Measurements from ENCODE around the gene CMTR1.

CMTR1 gene

GRCh38 chr6:37511201-37511600, 78.2 kb downstream of the CMTR1 start:
- H3K27ac ChIP-seq (ENCODE audit: low read length): no peak overlapping the region
- H3K4me3 ChIP-seq (ENCODE audit: low read length): no peak overlapping the region
- H3K4me1 ChIP-seq (ENCODE audit: insufficient read depth, low read length): peaks cover 42% of the 10 kb centered on the region
- H3K9ac ChIP-seq (ENCODE audit: low read depth, low read length): no peak overlapping the region
- peaks cover 51% of the 10 kb centered on the region for H3K27me3 ChIP-seq (ENCODE audit: insufficient read depth, low read length)
- no peaks in the 10 kb centered on the region for H3K9me3 ChIP-seq (ENCODE audit: insufficient read depth, low read depth, low read length)
- H3K36me3 ChIP-seq (ENCODE audit: insufficient read depth, low read depth, low read length): no peaks in the 10 kb centered on the region

GRCh38 chr6:37511910-37512399, 78.9 kb downstream of the CMTR1 start:
- Histone ChIP-seq H3K4me3 (ENCODE audit: low read length) (peak overlapping the region; percentile 55; the same call in 1 of the 2 replicates), H3K27ac (ENCODE audit: low read length) (no peak overlapping the region), H3K27me3 (ENCODE audit: insufficient read depth, low read length) (peaks cover 51% of the 10 kb centered on the region), H3K36me3 (ENCODE audit: insufficient read depth, low read depth, low read length) (no peaks in the 10 kb centered on the region), H3K9me3 (ENCODE audit: insufficient read depth, low read depth, low read length) (no peaks in the 10 kb centered on the region), H3K9ac (ENCODE audit: low read depth, low read length) (peak overlapping the region; percentile 16; the same call in 1 of the 2 replicates), H3K4me1 (ENCODE audit: insufficient read depth, low read length) (peaks cover 48% of the 10 kb centered on the region)

GRCh38 chr6:37512400-37513011, 79.5 kb downstream of the CMTR1 start:
- peak overlapping the region; percentile 30; the same call in 1 of the 2 replicates for H3K9ac ChIP-seq (ENCODE audit: low read depth, low read length)
- no peak overlapping the region for H3K27ac ChIP-seq (ENCODE audit: low read length)
- peaks cover 51% of the 10 kb centered on the region for H3K4me1 ChIP-seq (ENCODE audit: insufficient read depth, low read length)
- no peaks in the 10 kb centered on the region for H3K9me3 ChIP-seq (ENCODE audit: insufficient read depth, low read depth, low read length)
- H3K27me3 ChIP-seq (ENCODE audit: insufficient read depth, low read length): peaks cover 51% of the 10 kb centered on the region
- H3K36me3 ChIP-seq (ENCODE audit: insufficient read depth, low read depth, low read length): no peaks in the 10 kb centered on the region
- H3K4me3 ChIP-seq (ENCODE audit: low read length): peak overlapping the region; percentile 55; the same call in 1 of the 2 replicates

- H3K27me3 ChIP-seq (ENCODE audit: insufficient read depth, low read length): peaks cover 51% of the 10 kb centered on the region
- peak overlapping the region; percentile 55 for H3K4me3 ChIP-seq (ENCODE audit: low read length)
- H3K4me1 ChIP-seq (ENCODE audit: insufficient read depth, low read length): peaks cover 49% of the 10 kb centered on the region
- no peaks in the 10 kb centered on the region for H3K9me3 ChIP-seq (ENCODE audit: insufficient read depth, low read depth, low read length)
- no peak overlapping the region for H3K27ac ChIP-seq (ENCODE audit: low read length)
- peak overlapping the region; percentile 30; the same call in 1 of the 2 replicates for H3K9ac ChIP-seq (ENCODE audit: low read depth, low read length)
- no peaks in the 10 kb centered on the region for H3K36me3 ChIP-seq (ENCODE audit: insufficient read depth, low read depth, low read length)
Measured at GRCh38 chr6:37513155-37513554, 80.1 kb downstream of the CMTR1 start.

GRCh38 chr6:37513576-37513975, 80.6 kb downstream of the CMTR1 start:
- no peak overlapping the region for H3K27ac ChIP-seq (ENCODE audit: low read length)
- peaks cover 47% of the 10 kb centered on the region for H3K4me1 ChIP-seq (ENCODE audit: insufficient read depth, low read length)
- H3K9me3 ChIP-seq (ENCODE audit: insufficient read depth, low read depth, low read length): no peaks in the 10 kb centered on the region
- H3K36me3 ChIP-seq (ENCODE audit: insufficient read depth, low read depth, low read length): no peaks in the 10 kb centered on the region
- H3K27me3 ChIP-seq (ENCODE audit: insufficient read depth, low read length): peaks cover 51% of the 10 kb centered on the region
- peak overlapping the region; percentile 55 for H3K4me3 ChIP-seq (ENCODE audit: low read length)
- peak overlapping the region; percentile 30; the same call in 1 of the 2 replicates for H3K9ac ChIP-seq (ENCODE audit: low read depth, low read length)

- no peaks in the 10 kb centered on the region for H3K9me3 ChIP-seq (ENCODE audit: insufficient read depth, low read depth, low read length)
- no peak overlapping the region for H3K27ac ChIP-seq (ENCODE audit: low read length)
- peaks cover 51% of the 10 kb centered on the region for H3K27me3 ChIP-seq (ENCODE audit: insufficient read depth, low read length)
- H3K4me1 ChIP-seq (ENCODE audit: insufficient read depth, low read length): peaks cover 47% of the 10 kb centered on the region
- H3K9ac ChIP-seq (ENCODE audit: low read depth, low read length): no peak overlapping the region
- no peaks in the 10 kb centered on the region for H3K36me3 ChIP-seq (ENCODE audit: insufficient read depth, low read depth, low read length)
- no peak overlapping the region for H3K4me3 ChIP-seq (ENCODE audit: low read length)
Measured at GRCh38 chr6:37514321-37514771, 81.3 kb downstream of the CMTR1 start.

- H3K27ac ChIP-seq (ENCODE audit: low read length): no peak overlapping the region
- no peak overlapping the region for H3K4me3 ChIP-seq (ENCODE audit: low read length)
- no peaks in the 10 kb centered on the region for H3K36me3 ChIP-seq (ENCODE audit: insufficient read depth, low read depth, low read length)
- H3K4me1 ChIP-seq (ENCODE audit: insufficient read depth, low read length): peaks cover 47% of the 10 kb centered on the region
- H3K27me3 ChIP-seq (ENCODE audit: insufficient read depth, low read length): peaks cover 51% of the 10 kb centered on the region
- H3K9me3 ChIP-seq (ENCODE audit: insufficient read depth, low read depth, low read length): no peaks in the 10 kb centered on the region
- H3K9ac ChIP-seq (ENCODE audit: low read depth, low read length): no peak overlapping the region
Measured at GRCh38 chr6:37514837-37515236, 81.8 kb downstream of the CMTR1 start.

GRCh38 chr6:37515712-37516075, 82.7 kb downstream of the CMTR1 start:
- no peak overlapping the region for H3K9ac ChIP-seq (ENCODE audit: low read depth, low read length)
- no peak overlapping the region for H3K27ac ChIP-seq (ENCODE audit: low read length)
- peaks cover 47% of the 10 kb centered on the region for H3K4me1 ChIP-seq (ENCODE audit: insufficient read depth, low read length)

GRCh38 chr6:37516076-37516919, 83.3 kb downstream of the CMTR1 start:
- no peaks in the 10 kb centered on the region for H3K36me3 ChIP-seq (ENCODE audit: insufficient read depth, low read depth, low read length)
- no peak overlapping the region for H3K4me3 ChIP-seq (ENCODE audit: low read length)
- no peak overlapping the region for H3K9ac ChIP-seq (ENCODE audit: low read depth, low read length)
- H3K27me3 ChIP-seq (ENCODE audit: insufficient read depth, low read length): peaks cover 42% of the 10 kb centered on the region
- H3K27ac ChIP-seq (ENCODE audit: low read length): no peak overlapping the region
- H3K9me3 ChIP-seq (ENCODE audit: insufficient read depth, low read depth, low read length): no peaks in the 10 kb centered on the region
- peaks cover 47% of the 10 kb centered on the region for H3K4me1 ChIP-seq (ENCODE audit: insufficient read depth, low read length)

More at GRCh38 chr6:37515712-37516075, 82.7 kb downstream of the CMTR1 start:
- Histone ChIP-seq H3K4me3 (ENCODE audit: low read length) (no peak overlapping the region), H3K9me3 (ENCODE audit: insufficient read depth, low read depth, low read length) (no peaks in the 10 kb centered on the region), H3K27me3 (ENCODE audit: insufficient read depth, low read length) (peaks cover 48% of the 10 kb centered on the region), H3K36me3 (ENCODE audit: insufficient read depth, low read depth, low read length) (no peaks in the 10 kb centered on the region)

- Histone ChIP-seq H3K4me3 (ENCODE audit: low read length) (no peak overlapping the region), H3K9ac (ENCODE audit: low read depth, low read length) (no peak overlapping the region), H3K27ac (ENCODE audit: low read length) (no peak overlapping the region), H3K9me3 (ENCODE audit: insufficient read depth, low read depth, low read length) (no peaks in the 10 kb centered on the region), H3K27me3 (ENCODE audit: insufficient read depth, low read length) (peaks cover 36% of the 10 kb centered on the region), H3K36me3 (ENCODE audit: insufficient read depth, low read depth, low read length) (no peaks in the 10 kb centered on the region), H3K4me1 (ENCODE audit: insufficient read depth, low read length) (peaks cover 45% of the 10 kb centered on the region)
Measured at GRCh38 chr6:37516920-37517405, 83.9 kb downstream of the CMTR1 start.

GRCh38 chr6:37517411-37517812, 84.4 kb downstream of the CMTR1 start:
- H3K9ac ChIP-seq (ENCODE audit: low read depth, low read length): no peak overlapping the region

More at GRCh38 chr6:37517411-37517812, 84.4 kb downstream of the CMTR1 start:
- Histone ChIP-seq H3K4me1 (ENCODE audit: insufficient read depth, low read length) (peaks cover 41% of the 10 kb centered on the region), H3K27ac (ENCODE audit: low read length) (no peak overlapping the region), H3K36me3 (ENCODE audit: insufficient read depth, low read depth, low read length) (no peaks in the 10 kb centered on the region), H3K4me3 (ENCODE audit: low read length) (no peak overlapping the region), H3K27me3 (ENCODE audit: insufficient read depth, low read length) (peaks cover 31% of the 10 kb centered on the region), H3K9me3 (ENCODE audit: insufficient read depth, low read depth, low read length) (no peaks in the 10 kb centered on the region)
